SK-N-SH (cell line): ENCODE measurements around the gene CD244.

Experiments used
- CHD2 ChIP-seq: fragments of 150-350 bp; IDR thresholded peaks from 2 replicates; pipeline ENCODE4 v1.6.1; 2018; ENCODE audit warnings: low read length; ENCODE audit not compliant: partially characterized antibody
- CTCF ChIP-seq: fragments of 200-600 bp; sonication (generic); IDR thresholded peaks from 2 replicates; pipeline ENCODE4 v1.6.1; 2017; ENCODE audit warnings: antibody characterized with exemption, mild to moderate bottlenecking, moderate library complexity
- EP300 ChIP-seq, 2 experiments: IDR thresholded peaks; 2 replicates each; pipeline versions ENCODE4 v1.4.0 to v1.6.1; 2012; ENCODE audit warnings: borderline replicate concordance in 1 of 2, low read depth in 1 of 2, low read length in 1 of 2
- FOXJ3 ChIP-seq: sonication (generic); formaldehyde crosslinking; IDR thresholded peaks from 2 replicates; pipeline ENCODE4 v1.5.1; 2020; ENCODE audit warnings: mild to moderate bottlenecking, missing genetic modification reagents
- GABPA ChIP-seq: IDR thresholded peaks from 2 replicates; pipeline ENCODE4 v1.4.0; 2012; ENCODE audit warnings: low read depth, mild to moderate bottlenecking
- MXI1 ChIP-seq: IDR thresholded peaks from 2 replicates; pipeline ENCODE4 v1.6.1; 2012; ENCODE audit warnings: mild to moderate bottlenecking, low read depth, low read length, improper control_type of control experiment
- PBX3 ChIP-seq: IDR thresholded peaks from 2 replicates; pipeline ENCODE4; 2012
- REST ChIP-seq: IDR thresholded peaks from 2 replicates; pipeline ENCODE4 v1.6.1; 2012; ENCODE audit warnings: mild to moderate bottlenecking, low read depth, low read length, moderate library complexity
- RXRA ChIP-seq: IDR thresholded peaks from 2 replicates; pipeline ENCODE4 v1.4.0; 2012; ENCODE audit warnings: low read depth, mild to moderate bottlenecking, borderline replicate concordance
- TCF12 ChIP-seq: IDR thresholded peaks from 2 replicates; pipeline ENCODE4 v1.4.0; 2012
- USF2 ChIP-seq: fragments of 150-350 bp; IDR thresholded peaks from 2 replicates; pipeline ENCODE4 v1.6.1; 2017; ENCODE audit warnings: antibody characterized with exemption, low read length, low read depth, borderline replicate concordance
- YY1 ChIP-seq: IDR thresholded peaks from 2 replicates; pipeline ENCODE4 v1.4.0; 2012; ENCODE audit warnings: low read depth, mild to moderate bottlenecking

DNA sequence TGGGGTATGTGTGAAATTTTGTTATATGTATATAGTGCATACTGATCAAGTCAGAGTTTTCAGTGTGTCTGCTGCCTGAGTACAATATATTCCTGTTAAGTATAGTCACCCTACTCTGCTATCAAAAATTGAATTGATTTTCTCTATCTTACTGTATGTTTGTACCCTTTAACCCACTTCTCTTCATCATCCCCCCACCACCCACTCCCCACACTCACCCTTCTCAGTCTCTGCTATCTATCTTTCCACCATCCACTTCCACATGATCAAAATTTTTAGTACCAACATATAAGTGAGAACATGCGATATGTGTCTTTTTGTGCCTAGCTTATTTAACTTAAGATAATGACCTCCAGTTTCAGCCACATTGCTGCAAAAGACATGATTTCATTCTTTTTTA is 62.5 kb downstream of the CD244 start:
- no peak for TF ChIP-seq CTCF
- TF ChIP-seq FOXJ3 (CRISPR knock-in tag) = no peak
- no peak for TF ChIP-seq EP300 (IDR thresholded peaks at IDR 0.05; ENCODE audit: borderline replicate concordance in 1 of 2, low read depth in 1 of 2, low read length in 1 of 2)
- TF ChIP-seq MXI1 = no peak
- TF ChIP-seq REST = no peak
- no peak for TF ChIP-seq PBX3
- no peak for TF ChIP-seq TCF12
- no peak for TF ChIP-seq CHD2
- TF ChIP-seq GABPA = no peak
- TF ChIP-seq RXRA = no peak
- TF ChIP-seq YY1 = no peak
- TF ChIP-seq USF2 = no peak
